HG03571 (cell line): ENCODE data around the gene XPNPEP1.
A peak's percentile ranks its signal among the peaks of the same experiment; 100 is the strongest.

Experiments used
- ATAC-seq: cut with Tn5 transposase; IDR thresholded peaks from one replicate; pipeline ENCODE4 v1.9.1; 2021; ENCODE audit not compliant: unreplicated experiment

The XPNPEP1 gene

GRCh38 chr10:109895095-109895818 is 28.1 kb downstream of the XPNPEP1 start:
- no peak for ATAC-seq

DNA sequence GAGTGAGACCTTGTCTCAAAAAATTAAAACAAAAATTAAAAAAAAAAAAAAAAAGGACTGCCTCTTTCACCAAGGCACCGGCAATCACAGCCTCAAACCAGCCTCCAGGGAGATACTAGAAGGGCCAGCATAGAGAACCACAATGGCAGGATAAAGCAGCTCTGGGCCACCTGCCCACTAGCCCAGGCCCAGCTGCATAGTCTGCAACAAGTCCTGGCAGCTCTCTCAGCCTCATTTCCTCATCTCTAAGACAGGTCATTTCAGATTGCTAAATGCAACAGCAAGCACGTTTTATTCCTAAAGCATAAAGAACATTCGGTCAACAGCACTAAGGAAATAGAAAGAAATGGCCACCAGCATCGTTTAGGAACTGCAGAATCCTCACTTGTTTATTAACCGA is 28.8 kb downstream of the XPNPEP1 start:
- no peak for ATAC-seq

DNA sequence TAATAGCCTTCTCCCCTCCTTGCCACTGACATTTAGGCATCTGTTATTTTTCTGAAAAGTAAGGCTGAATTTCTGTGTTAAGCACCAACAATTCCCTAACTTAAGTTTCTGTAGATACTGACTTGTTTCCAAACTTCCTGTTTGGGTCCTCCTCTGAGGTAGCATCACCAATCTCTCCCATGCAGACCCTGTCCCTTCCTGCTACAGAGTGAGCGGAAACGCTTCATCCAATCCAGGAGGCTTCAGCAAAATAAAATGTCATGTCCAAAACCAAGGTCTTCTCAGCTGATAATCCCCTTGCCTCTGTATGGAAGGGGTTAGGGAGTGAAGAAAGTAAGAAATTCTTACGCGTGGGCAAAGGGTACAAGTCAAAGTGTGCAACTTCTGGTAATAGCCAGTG is 29.9 kb downstream of the XPNPEP1 start:
- no peak for ATAC-seq

GRCh38 chr10:109892931-109893330 is 30.4 kb downstream of the XPNPEP1 start:
- ATAC-seq = no peak

GRCh38 chr10:109892117-109892516 is 31.2 kb downstream of the XPNPEP1 start:
- no peak for ATAC-seq

DNA sequence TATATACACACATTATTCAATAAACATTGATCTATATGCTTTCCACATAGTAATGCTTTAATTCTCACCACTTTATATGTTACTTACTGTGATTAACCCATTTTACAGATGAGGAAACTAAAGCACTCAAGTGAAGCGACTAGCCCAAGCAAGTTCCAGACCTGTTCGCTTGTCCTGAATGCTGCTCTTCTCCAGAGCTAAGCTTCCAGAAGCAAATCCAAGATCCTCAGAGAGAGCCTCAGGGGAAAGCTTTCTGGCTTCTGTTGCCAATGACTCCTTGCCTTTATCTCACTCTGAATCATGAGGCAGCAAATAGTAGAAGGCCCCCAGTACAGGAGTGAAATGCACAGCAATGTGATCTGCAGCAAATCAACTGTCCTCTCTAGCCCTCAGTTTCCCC is 32.2 kb downstream of the XPNPEP1 start:
- no peak for ATAC-seq

- no peak for ATAC-seq
Observed at GRCh38 chr10:109889867-109890266, 33.4 kb downstream of the XPNPEP1 start.

GRCh38 chr10:109887776-109888175 is 35.5 kb downstream of the XPNPEP1 start:
- no peak for ATAC-seq

GRCh38 chr10:109887243-109887642 is 36.1 kb downstream of the XPNPEP1 start:
- ATAC-seq = no peak

- no peak for ATAC-seq
Observed at GRCh38 chr10:109886781-109887140, 36.5 kb downstream of the XPNPEP1 start.

DNA sequence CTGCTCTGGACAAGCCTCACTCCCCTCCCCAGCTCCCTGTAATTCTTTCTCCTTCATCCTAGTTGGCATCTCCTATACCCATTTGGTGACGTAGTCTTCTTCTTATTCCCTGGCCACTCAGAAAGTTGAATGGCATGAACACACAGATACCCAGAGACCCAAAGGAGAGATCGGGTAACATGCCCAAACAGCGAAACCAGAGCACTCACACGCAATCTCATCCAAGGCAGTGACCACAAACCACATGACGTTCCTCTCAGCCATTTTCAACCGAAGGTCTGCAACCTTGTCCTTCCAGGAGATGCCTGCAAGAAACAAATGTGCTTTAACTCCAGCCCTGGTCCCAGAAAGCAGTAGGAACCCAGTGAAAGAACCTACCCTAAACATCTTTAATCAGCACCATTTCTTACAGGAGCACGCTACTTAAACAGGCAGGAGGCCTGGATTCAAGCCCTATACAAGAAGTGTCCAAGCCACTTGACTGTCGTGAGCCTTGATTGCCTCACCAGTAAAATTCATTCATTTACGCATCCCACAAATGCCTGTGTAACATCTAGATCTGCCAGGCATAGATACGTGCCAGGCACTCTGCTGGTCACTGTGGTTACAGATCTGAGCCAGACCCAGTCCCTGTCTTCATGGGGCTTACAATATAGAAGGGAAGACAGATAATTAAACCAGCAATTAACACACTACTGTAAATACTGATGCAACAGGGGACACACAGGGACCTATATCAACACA is 37.1 kb downstream of the XPNPEP1 start:
- ATAC-seq = no peak

GRCh38 chr10:109883859-109884771 is 39.2 kb downstream of the XPNPEP1 start:
- peak; percentile 53 for ATAC-seq

DNA sequence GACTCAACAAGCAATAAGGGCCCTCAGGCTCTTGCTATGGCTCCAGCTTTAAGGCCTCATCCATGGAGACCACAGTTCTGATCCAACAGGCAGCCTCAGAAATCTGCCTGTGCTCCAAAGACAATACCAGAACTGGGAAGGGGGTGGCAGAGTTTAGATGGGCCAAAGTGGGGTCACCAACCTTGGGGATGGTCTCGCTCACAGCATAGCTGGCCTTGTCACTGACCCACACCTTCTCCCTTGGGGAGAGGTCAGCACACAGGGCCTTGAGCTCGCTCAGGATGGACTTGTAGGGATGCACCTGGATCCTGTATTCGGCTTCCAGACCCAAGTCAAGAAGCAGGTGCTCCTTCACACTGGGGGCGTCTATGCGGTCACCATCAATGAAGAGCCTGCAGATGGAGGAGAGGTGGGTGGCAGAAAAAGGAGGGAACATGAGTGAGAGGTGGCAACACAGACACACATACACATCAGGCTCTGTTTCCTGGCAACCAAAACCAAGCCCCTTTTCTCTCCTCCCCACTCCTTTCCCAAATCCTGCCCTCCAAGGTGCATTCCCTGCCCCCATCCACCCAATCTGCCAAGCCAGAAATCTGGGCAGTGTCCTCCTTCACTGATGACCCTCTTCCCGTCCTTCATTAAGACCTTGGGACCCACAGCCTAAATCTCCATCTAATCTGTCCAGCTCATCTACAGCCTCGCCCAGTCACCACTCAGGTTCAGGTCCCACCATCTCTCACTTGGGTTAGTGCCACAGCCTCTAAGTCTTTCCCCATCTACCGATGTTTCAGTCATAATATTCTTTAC is 40.9 kb downstream of the XPNPEP1 start:
- no peak for ATAC-seq

GRCh38 chr10:109881769-109882057 is 41.6 kb downstream of the XPNPEP1 start:
- ATAC-seq = no peak

GRCh38 chr10:109880886-109881768 is 42.2 kb downstream of the XPNPEP1 start:
- peak; percentile 68 for ATAC-seq

DNA sequence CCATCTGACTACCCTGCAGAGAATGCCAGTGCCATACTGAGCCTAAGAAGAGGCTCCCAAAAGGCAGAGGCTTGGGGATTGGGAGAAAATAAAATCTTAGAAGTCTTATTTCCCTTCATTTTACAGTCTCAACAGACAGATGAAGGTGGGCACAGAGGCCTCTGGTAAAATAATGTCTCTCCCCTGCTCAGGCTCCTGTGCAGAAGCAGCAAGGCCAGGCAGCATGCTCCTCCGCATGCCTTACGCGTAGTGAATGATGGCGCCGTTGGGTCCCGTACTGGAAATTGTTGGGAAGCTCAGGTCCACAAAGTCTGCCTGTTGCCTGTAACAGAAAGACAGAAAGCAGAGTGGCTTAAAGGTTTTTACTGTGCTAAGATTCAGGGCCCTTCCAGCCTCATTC is 45.8 kb downstream of the XPNPEP1 start:
- no peak for ATAC-seq

DNA sequence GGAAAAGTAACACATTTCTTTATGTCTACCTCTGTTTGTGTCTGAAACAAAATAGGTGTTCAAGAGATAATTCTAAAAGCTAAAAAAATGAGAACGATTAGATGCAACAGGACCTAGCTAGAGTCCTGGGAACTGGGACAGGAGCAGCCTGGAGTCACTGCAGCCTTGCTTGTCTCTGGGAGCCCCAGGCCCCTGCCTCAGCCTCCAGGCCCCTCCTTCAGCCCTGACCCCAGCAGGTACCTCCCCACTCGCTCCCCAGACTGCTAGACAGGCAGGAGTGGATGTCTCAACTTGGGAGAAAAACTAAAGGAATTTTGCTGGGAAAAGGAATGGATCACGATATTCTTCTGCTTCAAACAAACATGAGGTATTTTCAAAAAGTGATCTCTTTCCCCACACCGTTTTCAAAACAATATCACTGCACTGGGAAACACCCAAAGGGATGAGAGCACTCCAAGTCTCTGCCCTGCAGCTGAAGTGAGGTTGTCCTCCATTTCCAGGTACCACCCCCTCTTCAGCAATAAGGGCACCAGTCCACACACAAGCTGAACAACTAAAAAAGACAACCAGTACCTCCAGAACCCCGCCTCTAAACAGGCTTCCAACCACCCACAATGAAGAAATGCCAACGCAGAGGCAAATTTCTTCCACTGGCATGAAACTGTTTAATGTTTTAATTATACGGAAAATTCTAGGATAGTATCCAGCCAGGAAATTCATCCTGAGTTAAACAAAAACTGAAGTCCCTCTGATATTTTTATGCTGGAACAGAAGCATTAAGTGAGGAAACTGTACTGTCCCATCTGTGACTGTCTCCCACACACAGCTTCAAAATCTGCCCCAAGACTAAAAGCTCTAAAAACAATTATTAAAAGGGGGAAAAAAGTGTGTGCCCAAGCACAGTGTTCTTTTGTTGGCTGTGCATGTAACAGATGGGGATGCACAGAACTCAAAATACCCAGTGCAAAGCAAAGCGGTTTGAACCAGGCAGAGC is 47.2 kb downstream of the XPNPEP1 start:
- ATAC-seq = no peak

- ATAC-seq = no peak
Observed at GRCh38 chr10:109875151-109875568, 48.2 kb downstream of the XPNPEP1 start.

- ATAC-seq = no peak
Observed at GRCh38 chr10:109871476-109871875, 51.8 kb downstream of the XPNPEP1 start.
